OCI-LY7 (cell line): ENCODE data around the gene RBKS.

Experiments
- EZH2phosphoT487 ChIP-seq: fragments of 200-600 bp; sonication (generic); IDR thresholded peaks from 2 replicates; pipeline ENCODE4 v1.6.1; 2018; ENCODE audit warnings: low read depth, borderline replicate concordance, mild to moderate bottlenecking, mixed run types, antibody characterized with exemption, low read length, moderate library complexity, mixed read lengths
- TF ChIP-seq, protein P1 (sequence below): fragments of 200-600 bp; sonication (generic); conservative IDR thresholded peaks from 2 replicates; pipeline ENCODE4 v1.5.1; 2014; ENCODE audit warnings: mild to moderate bottlenecking, antibody characterized with exemption, low read length, moderate library complexity, mixed read lengths

DNA sequence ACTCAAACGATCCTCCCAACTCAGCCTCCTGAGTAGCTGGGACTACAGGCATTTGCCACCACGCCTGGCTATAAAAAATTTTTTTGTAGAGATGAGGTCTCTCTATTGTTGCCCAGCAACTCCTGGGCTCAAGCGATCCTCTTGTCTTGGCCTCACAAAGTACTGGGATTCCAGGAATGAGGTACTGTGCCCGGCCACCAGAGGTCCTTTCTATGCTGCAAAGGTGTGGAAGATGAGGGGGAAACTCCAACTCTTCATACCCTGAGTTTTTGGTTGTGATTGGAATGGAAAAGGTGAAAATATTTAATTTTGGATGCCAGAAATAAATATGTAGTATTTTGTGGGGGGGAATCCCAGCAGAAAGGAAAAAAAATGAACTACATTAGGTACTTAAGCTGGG lies 82.7 kb downstream of the RBKS start:
- TF ChIP-seq, protein P1, sequence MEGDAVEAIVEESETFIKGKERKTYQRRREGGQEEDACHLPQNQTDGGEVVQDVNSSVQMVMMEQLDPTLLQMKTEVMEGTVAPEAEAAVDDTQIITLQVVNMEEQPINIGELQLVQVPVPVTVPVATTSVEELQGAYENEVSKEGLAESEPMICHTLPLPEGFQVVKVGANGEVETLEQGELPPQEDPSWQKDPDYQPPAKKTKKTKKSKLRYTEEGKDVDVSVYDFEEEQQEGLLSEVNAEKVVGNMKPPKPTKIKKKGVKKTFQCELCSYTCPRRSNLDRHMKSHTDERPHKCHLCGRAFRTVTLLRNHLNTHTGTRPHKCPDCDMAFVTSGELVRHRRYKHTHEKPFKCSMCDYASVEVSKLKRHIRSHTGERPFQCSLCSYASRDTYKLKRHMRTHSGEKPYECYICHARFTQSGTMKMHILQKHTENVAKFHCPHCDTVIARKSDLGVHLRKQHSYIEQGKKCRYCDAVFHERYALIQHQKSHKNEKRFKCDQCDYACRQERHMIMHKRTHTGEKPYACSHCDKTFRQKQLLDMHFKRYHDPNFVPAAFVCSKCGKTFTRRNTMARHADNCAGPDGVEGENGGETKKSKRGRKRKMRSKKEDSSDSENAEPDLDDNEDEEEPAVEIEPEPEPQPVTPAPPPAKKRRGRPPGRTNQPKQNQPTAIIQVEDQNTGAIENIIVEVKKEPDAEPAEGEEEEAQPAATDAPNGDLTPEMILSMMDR = peak; percentile 60
- TF ChIP-seq EZH2phosphoT487 = no peak
